Anterior cingulate cortex (tissue), 58 donors: ENCODE results near the gene CDS2.

Experiments
- DNase-seq, 58 donors: peaks; one replicate each; lab custom pipeline; 2025; lab: John Stamatoyannopoulos, UW

CDS2 gene

GRCh38 chr20:5118220-5119142, 8.3 kb upstream of the CDS2 start:
- DNase-seq: no peak

- DNase-seq: no peak
Observed at GRCh38 chr20:5119143-5119434, 7.7 kb upstream of the CDS2 start.

GRCh38 chr20:5119435-5120184, 7.2 kb upstream of the CDS2 start, which contains the start of gene PCNA:
Gene PCNA, minus strand, starts transcription at chr20:5119958. Its CDS starts 160 bp downstream, at chr20:5119798.
- peak; percentile 50 to 97 (median 92) for DNase-seq

- DNase-seq: no peak
Observed at GRCh38 chr20:5120185-5120476, 6.7 kb upstream of the CDS2 start.

- no peak for DNase-seq
Observed at GRCh38 chr20:5122873-5123260, 3.9 kb upstream of the CDS2 start.

GRCh38 chr20:5127204-5127858, 523 bp downstream of the CDS2 start:
- peak in 42 of 58 donors; percentile 19 to 71 (median 52) for DNase-seq

- no peak for DNase-seq
Observed at GRCh38 chr20:5127859-5128424, 1.1 kb downstream of the CDS2 start.

- no peak for DNase-seq
Observed at GRCh38 chr20:5128886-5129285, 2.1 kb downstream of the CDS2 start.

GRCh38 chr20:5131502-5131901, 4.7 kb downstream of the CDS2 start:
- DNase-seq: no peak

GRCh38 chr20:5133998-5134397, 7.2 kb downstream of the CDS2 start:
- DNase-seq: no peak

GRCh38 chr20:5135363-5136012, 8.7 kb downstream of the CDS2 start:
- DNase-seq: peak in 49 of 58 donors; percentile 6 to 76 (median 42)

- DNase-seq: no peak
Observed at GRCh38 chr20:5136096-5136495, 9.3 kb downstream of the CDS2 start.

- DNase-seq: peak in 1 of 58 donors; percentile 25
Observed at GRCh38 chr20:5140195-5140594, 13.4 kb downstream of the CDS2 start.

GRCh38 chr20:5141615-5142014, 14.8 kb downstream of the CDS2 start:
- peak in 20 of 58 donors; percentile 8 to 71 (median 29) for DNase-seq

GRCh38 chr20:5143851-5144250, 17.0 kb downstream of the CDS2 start:
- no peak for DNase-seq

GRCh38 chr20:5145365-5146098, 18.7 kb downstream of the CDS2 start:
- no peak for DNase-seq

GRCh38 chr20:5146099-5146668, 19.4 kb downstream of the CDS2 start:
- no peak for DNase-seq

GRCh38 chr20:5146871-5147592, 20.2 kb downstream of the CDS2 start:
- DNase-seq: no peak

GRCh38 chr20:5148581-5148980, 21.8 kb downstream of the CDS2 start:
- peak in 2 of 58 donors; percentile 15 to 36 for DNase-seq
